Adipocyte (in vitro differentiated cells): Measurements from ENCODE around the gene RNF169.

Experiments
- DNase-seq: peaks from one replicate; pipeline ENCODE4 v3.0.0-alpha.2; 2015; ENCODE audit warnings: low read depth
- H3K27me3 ChIP-seq: replicated peaks from 2 replicates; pipeline ENCODE4 v1.7.0; 2013; ENCODE audit warnings: mild to moderate bottlenecking, low read length, moderate library complexity; ENCODE audit not compliant: control insufficient read depth, insufficient read depth
- H3K36me3 ChIP-seq: 2 replicates; pipeline ENCODE4 v1.7.0; 2013; ENCODE audit warnings: low read length, mild to moderate bottlenecking, moderate library complexity; ENCODE audit not compliant: control insufficient read depth, insufficient read depth, severe bottlenecking
- H3K4me1 ChIP-seq: 2 replicates; pipeline ENCODE4 v1.7.0; 2013; ENCODE audit warnings: mild to moderate bottlenecking, low read length, moderate library complexity; ENCODE audit not compliant: control insufficient read depth, insufficient read depth
- H3K4me3 ChIP-seq: 2 replicates; pipeline ENCODE4 v1.7.0; 2013; ENCODE audit warnings: mild to moderate bottlenecking, low read length, moderate library complexity
- H3K9ac ChIP-seq: 2 replicates; pipeline ENCODE4 v1.7.0; 2013; ENCODE audit warnings: mild to moderate bottlenecking, low read length, moderate library complexity
- H3K9me3 ChIP-seq: 2 replicates; pipeline ENCODE4 v1.7.0; 2013; ENCODE audit warnings: mild to moderate bottlenecking, low read length, moderate library complexity; ENCODE audit not compliant: control insufficient read depth

Gene RNF169

DNA sequence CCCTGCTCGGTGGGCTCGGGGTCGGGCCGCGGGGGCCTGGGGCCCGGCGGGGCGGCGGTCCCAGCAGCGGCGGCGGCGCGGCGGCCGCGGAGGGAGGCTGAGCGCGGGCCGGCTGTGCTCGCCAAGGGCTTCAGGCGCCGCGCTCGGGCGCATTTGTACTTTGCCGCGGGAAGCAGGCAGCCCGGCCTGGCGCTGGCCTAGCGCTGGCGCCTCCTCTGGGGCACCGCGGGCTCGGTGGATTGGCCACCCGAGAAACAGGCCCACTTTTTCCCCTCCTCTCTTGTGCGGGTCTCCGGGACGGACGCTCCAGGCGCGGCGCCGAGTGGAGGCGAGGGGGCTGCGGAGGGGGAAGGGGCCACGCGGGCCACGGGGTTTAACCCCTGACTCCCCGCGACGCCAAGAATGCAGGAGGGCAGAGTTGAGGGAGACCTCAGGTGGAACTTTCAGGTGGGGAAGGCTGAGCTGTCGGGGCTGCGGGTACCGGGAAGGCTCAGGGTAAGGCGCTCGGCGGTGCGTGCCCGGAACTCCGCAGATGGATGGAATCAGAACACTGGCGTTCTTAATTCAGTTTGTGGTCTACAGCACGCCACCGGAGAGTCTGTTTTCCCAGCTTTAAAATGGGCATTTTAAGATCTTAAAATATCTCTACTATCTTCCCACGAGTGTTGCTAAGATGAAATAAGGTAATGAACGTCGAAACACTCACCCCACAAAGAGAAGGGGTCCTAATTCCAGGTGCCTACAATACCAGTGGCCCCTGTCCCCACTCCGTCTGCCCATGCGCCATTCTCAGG lies 17.2 kb upstream of the RNF169 start, which contains the start of gene CHRDL2:
Gene CHRDL2, minus strand, starts transcription at position 126 of the 794 bp plus-strand sequence. CDS start 538 bp downstream, outside the sequence.
- DNase-seq, result peak; percentile 76
- peak within 1 kb of the TSS; percentile 57 for H3K4me3 ChIP-seq
- no peaks in the 10 kb centered on the region for H3K4me1 ChIP-seq
- no peaks in the 10 kb centered on the region for H3K36me3 ChIP-seq
- no peak within 1 kb of the TSS for H3K9ac ChIP-seq
- H3K27me3 ChIP-seq, result peaks cover 63% of the 10 kb centered on the region
- no peaks in the 10 kb centered on the region for H3K9me3 ChIP-seq

DNA sequence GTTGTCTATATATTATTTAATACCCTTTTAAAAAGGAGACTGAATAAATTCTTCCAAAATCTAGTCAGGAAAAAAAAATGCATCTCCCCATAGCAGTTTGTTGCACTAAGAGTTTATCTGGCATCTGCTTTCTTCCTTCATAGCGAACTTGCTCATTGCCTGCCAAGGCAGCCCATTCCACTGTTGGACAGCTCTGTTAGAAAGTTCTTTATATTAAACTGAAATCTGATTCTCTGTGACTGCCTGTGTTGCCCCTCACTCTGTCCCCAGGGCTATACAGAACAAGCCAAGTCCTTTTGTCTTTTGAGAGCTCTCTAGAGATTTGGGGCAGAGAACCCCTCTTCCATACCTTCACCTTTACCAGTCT lies 14.1 kb upstream of the RNF169 start:
- H3K36me3 ChIP-seq, result no peaks in the 10 kb centered on the region
- peaks cover 45% of the 10 kb centered on the region for H3K27me3 ChIP-seq

GRCh38 chr11:74735365-74735928 lies 13.2 kb upstream of the RNF169 start:
- Histone ChIP-seq H3K4me1 (no peaks in the 10 kb centered on the region), H3K27me3 (peaks cover 36% of the 10 kb centered on the region), H3K36me3 (no peaks in the 10 kb centered on the region), H3K9ac (no peak overlapping the region), H3K9me3 (no peaks in the 10 kb centered on the region), H3K4me3 (no peak overlapping the region)
- no peak for DNase-seq

More for the DNA sequence above, 14.1 kb upstream of the RNF169 start:
- Histone ChIP-seq H3K4me3 (no peak overlapping the region), H3K9me3 (no peaks in the 10 kb centered on the region), H3K4me1 (no peaks in the 10 kb centered on the region), H3K9ac (no peak overlapping the region)
- peak; percentile 52 for DNase-seq

GRCh38 chr11:74736031-74736430 lies 12.6 kb upstream of the RNF169 start:
- Histone ChIP-seq H3K4me3 (no peak overlapping the region), H3K27me3 (peaks cover 30% of the 10 kb centered on the region), H3K9ac (no peak overlapping the region), H3K9me3 (no peaks in the 10 kb centered on the region), H3K36me3 (no peaks in the 10 kb centered on the region), H3K4me1 (no peaks in the 10 kb centered on the region)
- no peak for DNase-seq

GRCh38 chr11:74739546-74740270 lies 8.9 kb upstream of the RNF169 start:
- Histone ChIP-seq H3K27me3 (peaks cover 5% of the 10 kb centered on the region), H3K4me1 (no peaks in the 10 kb centered on the region), H3K9ac (no peak overlapping the region), H3K9me3 (no peaks in the 10 kb centered on the region), H3K4me3 (no peak overlapping the region), H3K36me3 (no peaks in the 10 kb centered on the region)
- peak; percentile 87 for DNase-seq

- H3K4me3 ChIP-seq, result no peak overlapping the region
- no peak for DNase-seq
- H3K27me3 ChIP-seq, result no peaks in the 10 kb centered on the region
- no peaks in the 10 kb centered on the region for H3K36me3 ChIP-seq
- H3K9me3 ChIP-seq, result no peaks in the 10 kb centered on the region
- H3K9ac ChIP-seq, result no peak overlapping the region
- H3K4me1 ChIP-seq, result no peaks in the 10 kb centered on the region
Measured at GRCh38 chr11:74742070-74742469, 6.6 kb upstream of the RNF169 start.

DNA sequence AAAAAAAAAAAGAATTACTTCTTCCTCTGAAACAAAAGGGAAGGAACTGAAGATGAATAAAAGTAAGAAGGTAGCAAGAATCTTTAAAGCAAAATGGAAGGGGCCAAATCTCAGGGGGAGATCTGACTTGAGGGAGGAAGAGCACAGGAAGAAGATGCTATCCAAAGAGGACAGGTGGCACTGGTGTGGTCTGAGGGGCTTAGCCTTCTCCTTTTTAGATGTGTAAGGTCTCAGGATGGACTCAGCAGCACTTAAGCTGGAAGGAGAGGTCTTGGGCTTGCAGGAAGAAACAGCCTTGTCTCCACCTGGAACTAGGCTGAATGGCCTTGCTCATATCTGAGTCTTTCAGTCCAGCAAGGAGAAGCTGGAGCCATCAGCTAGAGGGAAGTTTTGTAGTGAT lies 5.0 kb upstream of the RNF169 start:
- H3K27me3 ChIP-seq, result no peaks in the 10 kb centered on the region
- no peaks in the 10 kb centered on the region for H3K36me3 ChIP-seq
- H3K4me3 ChIP-seq, result no peak overlapping the region
- H3K9me3 ChIP-seq, result no peaks in the 10 kb centered on the region
- H3K9ac ChIP-seq, result no peak overlapping the region
- no peak for DNase-seq
- peaks cover 6% of the 10 kb centered on the region for H3K4me1 ChIP-seq

DNA sequence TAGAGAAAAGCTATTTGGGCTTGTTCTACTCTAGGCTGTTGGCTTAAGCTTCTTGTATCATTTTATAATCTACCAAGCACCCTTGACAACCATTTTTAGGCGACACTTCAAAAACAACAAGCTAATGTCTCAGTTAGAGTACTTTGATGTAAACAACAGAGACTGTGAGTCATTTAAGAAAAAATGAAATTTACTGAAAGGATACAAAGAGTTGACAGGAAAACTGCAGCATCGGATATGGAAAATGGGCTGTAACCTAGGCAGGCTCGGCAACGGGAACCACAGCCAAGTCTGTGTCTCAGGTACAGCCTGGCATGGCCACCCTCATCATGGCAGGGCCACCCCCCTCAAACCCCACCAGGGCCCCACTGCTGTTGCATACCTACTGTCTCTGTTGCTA lies 4.4 kb upstream of the RNF169 start:
- Histone ChIP-seq H3K27me3 (no peaks in the 10 kb centered on the region), H3K4me3 (no peak overlapping the region), H3K4me1 (peaks cover 6% of the 10 kb centered on the region), H3K9me3 (no peaks in the 10 kb centered on the region), H3K36me3 (no peaks in the 10 kb centered on the region), H3K9ac (no peak overlapping the region)
- DNase-seq, result peak; percentile 11

GRCh38 chr11:74746868-74747267 lies 1.8 kb upstream of the RNF169 start:
- no peak for DNase-seq
- Histone ChIP-seq H3K36me3 (no peaks in the 10 kb centered on the region), H3K9me3 (no peaks in the 10 kb centered on the region), H3K27me3 (no peaks in the 10 kb centered on the region), H3K9ac (no peak overlapping the region), H3K4me3 (no peak overlapping the region), H3K4me1 (peaks cover 21% of the 10 kb centered on the region)

DNA sequence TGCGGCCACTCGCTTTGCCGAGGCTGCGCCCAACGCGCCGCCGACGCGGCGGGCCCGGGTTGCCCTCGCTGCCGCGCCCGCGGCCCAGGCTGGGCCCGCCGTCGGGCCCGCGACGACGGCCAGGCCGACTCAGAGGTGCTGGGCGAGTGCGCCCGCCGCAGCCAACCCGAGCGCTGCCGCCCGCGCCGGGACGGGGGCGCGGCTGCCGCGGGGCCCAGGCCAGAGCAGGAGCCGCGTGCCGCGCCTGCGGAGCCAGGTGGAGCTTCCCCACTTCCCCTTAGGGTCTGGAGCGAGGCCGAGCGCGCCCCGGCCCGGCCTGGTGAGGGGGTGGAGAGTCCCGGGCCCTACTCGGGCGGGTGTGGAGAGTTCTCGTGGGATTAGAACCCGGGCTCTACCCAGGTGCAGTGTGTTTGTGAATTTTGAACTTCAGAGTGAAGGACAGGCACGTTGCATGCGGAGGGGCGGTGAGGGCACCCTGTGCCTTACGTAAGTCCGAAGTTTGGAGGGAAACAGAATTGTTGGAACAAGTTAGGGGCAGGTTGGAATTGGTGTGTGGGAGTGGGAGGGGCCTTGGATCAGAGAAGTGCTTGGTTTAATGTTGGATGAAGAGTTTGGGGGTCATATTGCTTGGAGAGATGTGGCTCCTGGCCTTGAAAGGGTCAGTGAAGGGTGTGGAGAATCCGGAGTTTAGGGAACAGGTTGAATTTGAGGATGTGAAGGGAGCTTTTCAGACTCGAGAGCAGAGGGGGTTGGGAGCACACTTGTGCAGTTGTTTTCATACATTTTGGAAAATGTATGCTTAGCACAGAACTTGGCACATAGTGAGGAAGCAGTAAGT lies 697 bp downstream of the RNF169 start:
- peak; percentile 70 for DNase-seq
- Histone ChIP-seq H3K4me3 (peak overlapping the region; percentile 95), H3K4me1 (peaks cover 33% of the 10 kb centered on the region)

GRCh38 chr11:74749965-74750296 lies 1.3 kb downstream of the RNF169 start:
- H3K9ac ChIP-seq, result peak overlapping the region; percentile 92
- H3K4me1 ChIP-seq, result peaks cover 39% of the 10 kb centered on the region
- no peaks in the 10 kb centered on the region for H3K27me3 ChIP-seq
- no peaks in the 10 kb centered on the region for H3K9me3 ChIP-seq
- H3K4me3 ChIP-seq, result peak overlapping the region; percentile 95
- peak; percentile 39 for DNase-seq
- H3K36me3 ChIP-seq, result no peaks in the 10 kb centered on the region

More for the DNA sequence above, 697 bp downstream of the RNF169 start:
- peak overlapping the region; percentile 92 for H3K9ac ChIP-seq
- no peaks in the 10 kb centered on the region for H3K36me3 ChIP-seq
- no peaks in the 10 kb centered on the region for H3K9me3 ChIP-seq
- no peaks in the 10 kb centered on the region for H3K27me3 ChIP-seq
